MCF 10A (cell line): Measurements from ENCODE around the gene APOL1. TPM values are rescaled to one million over a fixed set of nuclear protein-coding genes. Genes with fewer than 3 reads are reported as not detected.
"Not testable (repeated sequence)": the region's sequence is repeated elsewhere in the genome, so short reads cannot be mapped to it uniquely, and the experiment has no call there.

Experiments
- BruUV-seq: library from RNA; stranded (reverse); fragments of 400-500 nt; replicated peaks from 2 replicates; lab custom pipeline; 2021; lab: Mats Ljungman, UMichigan
- CTCF ChIA-PET: fragments of 300-600 bp; sonication (Branson Sonifier 250); formaldehyde crosslinking; extraction: SDS; loops from one replicate; lab custom pipeline; 2021; ENCODE audit warnings: antibody characterized with exemption, inconsistent platforms; lab: Yijun Ruan, JAX
- POLR2A ChIA-PET: fragments of 300-600, 350-650 bp; sonication (Branson Sonifier 250); formaldehyde crosslinking; extraction: SDS; loops from one replicate; lab custom pipeline; 2020; ENCODE audit warnings: antibody characterized with exemption, inconsistent platforms; lab: Yijun Ruan, JAX
- DNase-seq: peaks from one replicate; pipeline ENCODE4 v3.0.0-alpha.2; 2018; ENCODE audit not compliant: unreplicated experiment
- H3K27ac Mint-ChIP-seq: one replicate; pipeline ENCODE4 v1.8.0; 2022; ENCODE audit warnings: mild to moderate bottlenecking, low read depth, mixed read lengths; ENCODE audit not compliant: unreplicated experiment
- H3K27me3 Mint-ChIP-seq: one replicate; pipeline ENCODE4 v1.8.0; 2022; ENCODE audit warnings: mixed read lengths; ENCODE audit not compliant: insufficient read depth, unreplicated experiment
- H3K36me3 Mint-ChIP-seq: one replicate; pipeline ENCODE4 v1.8.0; 2022; ENCODE audit warnings: mild to moderate bottlenecking, moderate library complexity, mixed read lengths; ENCODE audit not compliant: insufficient read depth, unreplicated experiment
- H3K4me1 Mint-ChIP-seq: one replicate; pipeline ENCODE4 v1.8.0; 2022; ENCODE audit warnings: mixed read lengths; ENCODE audit not compliant: insufficient read depth, unreplicated experiment
- H3K4me3 Mint-ChIP-seq: one replicate; pipeline ENCODE4 v1.8.0; 2022; ENCODE audit warnings: mild to moderate bottlenecking, moderate library complexity, mixed read lengths; ENCODE audit not compliant: unreplicated experiment
- H3K9me3 Mint-ChIP-seq: one replicate; pipeline ENCODE4 v1.8.0; 2022; ENCODE audit warnings: mixed read lengths; ENCODE audit not compliant: unreplicated experiment
- intact Hi-C: fragments of 100-400 bp; cut with micrococcal nuclease; formaldehyde crosslinking; loops from 2 replicates; pipeline ENCODE4 v1.14.1; 2022
- total RNA-seq: library from RNA; stranded (reverse); gene quantifications from 2 replicates; pipeline ENCODE4 v1.2.3, GENCODE V29; 2022
- TF ChIP-seq, protein P1 (sequence below): fragments of 200-600 bp; IDR thresholded peaks from one replicate; pipeline ENCODE4 v1.8.0; 2022; ENCODE audit warnings: antibody characterized with exemption, mild to moderate bottlenecking; ENCODE audit not compliant: unreplicated experiment

The APOL1 gene
- total RNA-seq, 1 experiment from 2014 or later: 0.14 TPM

- H3K27me3 Mint-ChIP-seq: no peaks in the 10 kb centered on the region
- no peak overlapping the region for H3K27ac Mint-ChIP-seq
- no peaks in the 10 kb centered on the region for H3K9me3 Mint-ChIP-seq
- TF ChIP-seq, protein P1, sequence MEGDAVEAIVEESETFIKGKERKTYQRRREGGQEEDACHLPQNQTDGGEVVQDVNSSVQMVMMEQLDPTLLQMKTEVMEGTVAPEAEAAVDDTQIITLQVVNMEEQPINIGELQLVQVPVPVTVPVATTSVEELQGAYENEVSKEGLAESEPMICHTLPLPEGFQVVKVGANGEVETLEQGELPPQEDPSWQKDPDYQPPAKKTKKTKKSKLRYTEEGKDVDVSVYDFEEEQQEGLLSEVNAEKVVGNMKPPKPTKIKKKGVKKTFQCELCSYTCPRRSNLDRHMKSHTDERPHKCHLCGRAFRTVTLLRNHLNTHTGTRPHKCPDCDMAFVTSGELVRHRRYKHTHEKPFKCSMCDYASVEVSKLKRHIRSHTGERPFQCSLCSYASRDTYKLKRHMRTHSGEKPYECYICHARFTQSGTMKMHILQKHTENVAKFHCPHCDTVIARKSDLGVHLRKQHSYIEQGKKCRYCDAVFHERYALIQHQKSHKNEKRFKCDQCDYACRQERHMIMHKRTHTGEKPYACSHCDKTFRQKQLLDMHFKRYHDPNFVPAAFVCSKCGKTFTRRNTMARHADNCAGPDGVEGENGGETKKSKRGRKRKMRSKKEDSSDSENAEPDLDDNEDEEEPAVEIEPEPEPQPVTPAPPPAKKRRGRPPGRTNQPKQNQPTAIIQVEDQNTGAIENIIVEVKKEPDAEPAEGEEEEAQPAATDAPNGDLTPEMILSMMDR: no peak
- no peaks in the 10 kb centered on the region for H3K4me1 Mint-ChIP-seq
- no peak overlapping the region for H3K4me3 Mint-ChIP-seq
- POLR2A ChIA-PET: interaction anchor here (1.3 kb wide), 1 partner anchor 10 kb away, joined by 3 read pairs; no protein-coding TSS in a partner anchor
- intact Hi-C loops: no loop called here
- CTCF ChIA-PET: interaction anchor here (0.6 to 2.7 kb wide), 4 partner anchors 10 to 709 kb away, joined by 3 to 10 read pairs (median 3); partner anchors contain the start of gene APOL2
- BruUV-seq: no TSS peak
- no peak for DNase-seq
- H3K36me3 Mint-ChIP-seq: no peaks in the 10 kb centered on the region
Measured at GRCh38 chr22:36253523-36254490, 874 bp downstream of the APOL1 start.

DNA sequence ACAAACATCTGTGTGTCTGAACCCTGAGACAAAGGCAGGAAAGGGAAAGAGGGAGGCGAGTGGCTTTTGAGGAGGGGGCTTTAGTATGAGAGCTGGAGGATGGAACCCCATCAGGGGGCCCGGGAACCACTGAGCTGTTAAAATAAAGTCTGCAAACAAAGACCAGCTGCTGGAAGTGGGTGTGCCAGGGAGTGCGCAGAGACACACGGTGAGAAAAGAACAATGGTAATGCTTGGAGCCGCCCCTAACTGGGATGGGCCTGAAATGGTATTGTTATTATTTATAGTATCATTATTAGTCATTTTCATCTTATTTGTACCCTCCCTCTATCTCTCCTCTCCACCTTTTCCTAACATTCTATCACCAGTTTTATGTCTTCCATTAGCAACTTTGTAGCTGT lies 2.6 kb downstream of the APOL1 start:
- H3K4me3 Mint-ChIP-seq, BruUV-seq, DNase-seq, H3K36me3 Mint-ChIP-seq, intact Hi-C loops, POLR2A ChIA-PET, H3K27me3 Mint-ChIP-seq, H3K4me1 Mint-ChIP-seq, CTCF ChIA-PET, H3K27ac Mint-ChIP-seq, H3K9me3 Mint-ChIP-seq: not testable (repeated sequence)

DNA sequence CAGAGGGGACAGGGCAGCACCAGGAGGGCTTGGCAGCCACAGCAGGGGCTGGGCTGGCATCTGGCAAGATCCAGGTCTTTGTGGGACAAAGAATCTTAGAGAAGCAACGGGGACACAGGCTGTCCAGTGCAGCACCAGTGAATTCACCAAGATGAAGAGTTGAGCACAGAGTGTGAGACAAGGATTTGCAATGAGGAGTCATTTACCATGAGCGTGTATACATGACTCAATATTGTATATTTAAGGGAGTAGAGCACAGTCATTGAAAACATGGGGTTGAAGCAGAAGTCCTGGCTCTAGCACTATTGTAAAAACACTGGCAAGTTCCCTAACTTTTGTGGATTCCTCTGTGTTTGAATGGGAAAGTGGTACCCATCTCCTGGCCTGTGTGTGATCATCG lies 3.5 kb downstream of the APOL1 start:
- POLR2A ChIA-PET: no interaction called here
- BruUV-seq: no TSS peak
- no peak overlapping the region for H3K27ac Mint-ChIP-seq

DNA sequence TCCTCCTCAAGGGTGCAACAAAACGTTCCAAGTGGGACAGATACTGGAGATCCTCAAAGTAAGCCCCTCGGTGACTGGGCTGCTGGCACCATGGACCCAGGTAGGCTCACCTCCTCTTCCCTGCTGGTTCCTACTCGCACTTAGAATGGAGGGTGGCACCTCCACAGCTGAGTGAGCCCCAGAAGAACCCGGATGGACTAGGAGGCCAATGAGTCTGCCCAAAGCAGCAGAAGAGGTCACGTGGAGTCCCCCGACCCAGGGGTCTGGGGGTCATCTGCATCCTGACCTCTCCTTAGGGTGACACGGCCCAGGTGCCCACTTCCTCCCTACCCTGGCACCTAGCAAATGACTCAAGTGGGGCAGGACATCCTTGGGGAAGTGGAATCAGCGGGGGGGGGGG lies 4.4 kb downstream of the APOL1 start:
- Mint-ChIP-seq H3K9me3 (no peaks in the 10 kb centered on the region), H3K27ac (no peak overlapping the region), H3K27me3 (no peaks in the 10 kb centered on the region), H3K36me3 (no peaks in the 10 kb centered on the region), H3K4me1 (no peaks in the 10 kb centered on the region), H3K4me3 (no peak overlapping the region)
- no peak for DNase-seq
- intact Hi-C loops: no loop called here
- ChIA-PET POLR2A (no interaction called here), CTCF (interaction anchor here (0.6 to 0.7 kb wide), 2 partner anchors 44 to 272 kb away, joined by 3 to 6 read pairs; no protein-coding TSS in a partner anchor)
- BruUV-seq: no TSS peak
- TF ChIP-seq, protein P1: no peak

More for the DNA sequence above, 3.5 kb downstream of the APOL1 start:
- Mint-ChIP-seq H3K27me3 (no peaks in the 10 kb centered on the region), H3K9me3 (no peaks in the 10 kb centered on the region), H3K36me3 (no peaks in the 10 kb centered on the region), H3K4me3 (no peak overlapping the region), H3K4me1 (no peaks in the 10 kb centered on the region)
- TF ChIP-seq, protein P1: no peak
- intact Hi-C loops: no loop called here
- DNase-seq: no peak
- CTCF ChIA-PET: no interaction called here
